HG02588 (cell line): Measurements from ENCODE around the gene PELI1.

ENCODE experiments used
- ATAC-seq: cut with Tn5 transposase; IDR thresholded peaks from one replicate; pipeline ENCODE4 v1.9.1; 2021; ENCODE audit warnings: mild to moderate bottlenecking, moderate library complexity; ENCODE audit not compliant: unreplicated experiment

PELI1 gene

DNA sequence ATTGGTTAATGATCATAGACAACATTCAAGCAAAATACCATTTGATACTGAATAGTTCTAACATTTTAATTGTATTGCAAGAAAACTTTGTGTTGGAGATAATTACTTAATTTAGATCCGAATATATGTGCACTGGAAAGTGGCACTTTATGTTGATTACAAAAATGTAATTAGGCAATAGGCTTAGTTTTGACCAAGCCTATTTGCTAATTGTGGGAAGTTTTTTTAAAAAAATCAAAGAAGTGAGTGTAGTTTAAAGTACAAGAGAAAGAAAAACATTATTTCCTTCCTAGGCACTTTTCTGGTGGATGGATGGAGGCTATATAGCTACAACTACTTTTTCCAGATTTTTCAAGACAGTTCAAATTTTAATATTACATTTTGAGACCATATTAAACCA lies 18.3 kb upstream of the PELI1 start:
- no peak for ATAC-seq

DNA sequence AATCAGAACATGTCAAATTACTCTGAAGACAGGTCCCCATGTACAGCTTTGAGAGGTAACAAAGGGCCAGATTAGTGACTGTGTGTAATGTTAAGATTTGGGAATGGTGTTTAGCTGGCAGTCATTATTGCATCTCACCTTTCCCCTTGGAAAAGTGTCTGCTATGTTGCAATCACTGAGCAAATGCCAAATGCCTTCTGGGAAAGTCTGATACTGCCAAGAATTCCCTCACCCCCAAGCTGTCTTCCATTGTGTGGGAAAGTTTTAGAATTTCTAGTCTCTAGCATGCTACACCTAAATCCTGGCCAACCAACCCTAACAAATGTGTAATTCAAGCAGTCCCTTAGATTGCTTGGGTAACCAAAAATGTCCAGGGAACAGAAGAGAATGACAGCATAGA lies 13.6 kb upstream of the PELI1 start:
- ATAC-seq: no peak

DNA sequence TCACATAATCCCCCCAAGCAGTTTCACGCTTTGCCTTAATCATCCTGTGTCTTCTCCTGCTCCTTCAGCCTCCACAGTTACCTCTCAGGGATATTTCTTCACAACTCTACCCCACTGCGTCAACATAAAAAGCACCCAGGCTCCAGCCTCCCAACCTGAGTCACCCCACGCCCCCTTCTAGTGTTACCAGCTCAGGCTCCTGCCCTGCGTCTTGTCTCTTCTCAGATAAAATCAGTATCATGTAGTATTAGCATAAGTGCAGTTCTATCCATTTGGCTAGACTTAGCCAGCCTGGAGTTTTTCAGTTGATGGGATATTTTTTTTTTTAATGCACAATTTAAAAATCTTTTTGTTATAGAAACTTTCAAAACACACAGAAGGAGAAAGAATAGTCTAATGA lies 9.6 kb upstream of the PELI1 start:
- ATAC-seq: no peak

DNA sequence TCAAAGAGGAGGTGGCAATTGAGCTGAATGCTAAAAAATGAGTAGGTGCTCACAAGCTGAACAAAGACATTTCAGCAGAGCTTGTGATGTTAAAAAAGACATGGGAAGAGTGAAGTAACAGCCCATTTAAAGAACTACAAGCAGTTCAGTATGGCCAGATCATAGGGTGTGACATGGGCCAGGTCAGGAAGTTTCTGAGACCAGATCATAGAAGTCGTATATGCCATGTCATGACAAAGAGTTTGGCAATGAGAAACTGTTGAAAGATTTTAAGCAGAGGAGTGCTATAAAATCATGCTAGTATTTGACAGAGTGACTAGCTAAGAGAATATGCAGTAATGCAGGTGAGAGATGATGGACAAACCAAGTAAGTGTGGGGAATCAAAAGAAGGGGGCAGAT lies 7.3 kb upstream of the PELI1 start:
- ATAC-seq: no peak

DNA sequence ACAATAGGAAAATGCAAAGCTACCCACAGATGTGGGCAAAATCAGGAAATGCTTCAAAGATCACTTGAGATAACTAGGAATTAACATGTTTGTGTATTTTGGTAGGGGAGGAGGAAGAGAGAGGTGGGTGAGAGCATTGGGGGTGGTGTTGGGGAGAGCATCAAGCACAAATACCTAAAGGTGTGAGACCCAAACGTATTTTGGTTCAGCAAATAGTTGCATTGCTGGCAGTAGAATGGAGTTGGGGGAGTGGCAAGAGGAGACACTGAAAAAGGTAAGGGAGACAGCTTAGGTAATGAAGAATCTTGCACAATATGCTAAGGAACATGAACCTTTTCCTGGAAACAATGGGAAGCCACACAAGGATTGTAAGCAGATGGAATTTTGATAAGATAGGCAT lies 1.5 kb upstream of the PELI1 start:
- ATAC-seq: no peak

DNA sequence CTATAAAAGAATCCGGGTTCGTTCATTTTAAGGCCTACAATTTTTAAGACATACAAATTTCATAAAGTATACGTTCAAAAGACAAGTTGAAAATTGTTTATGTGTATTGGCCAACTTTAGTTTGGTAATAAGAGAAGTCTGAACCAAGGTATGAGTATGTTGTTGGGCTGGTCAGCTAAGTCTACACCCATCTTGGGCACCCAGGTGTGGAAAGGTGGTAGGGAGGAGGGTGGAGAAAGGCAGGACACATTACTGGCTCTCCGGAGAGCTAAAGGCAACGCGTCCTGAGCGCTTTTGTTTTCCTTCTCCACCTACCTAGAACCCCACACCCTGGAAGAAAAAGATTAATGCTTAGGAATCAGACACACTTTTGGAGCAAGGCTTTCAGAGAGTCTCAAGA lies 899 bp upstream of the PELI1 start:
- no peak for ATAC-seq

DNA sequence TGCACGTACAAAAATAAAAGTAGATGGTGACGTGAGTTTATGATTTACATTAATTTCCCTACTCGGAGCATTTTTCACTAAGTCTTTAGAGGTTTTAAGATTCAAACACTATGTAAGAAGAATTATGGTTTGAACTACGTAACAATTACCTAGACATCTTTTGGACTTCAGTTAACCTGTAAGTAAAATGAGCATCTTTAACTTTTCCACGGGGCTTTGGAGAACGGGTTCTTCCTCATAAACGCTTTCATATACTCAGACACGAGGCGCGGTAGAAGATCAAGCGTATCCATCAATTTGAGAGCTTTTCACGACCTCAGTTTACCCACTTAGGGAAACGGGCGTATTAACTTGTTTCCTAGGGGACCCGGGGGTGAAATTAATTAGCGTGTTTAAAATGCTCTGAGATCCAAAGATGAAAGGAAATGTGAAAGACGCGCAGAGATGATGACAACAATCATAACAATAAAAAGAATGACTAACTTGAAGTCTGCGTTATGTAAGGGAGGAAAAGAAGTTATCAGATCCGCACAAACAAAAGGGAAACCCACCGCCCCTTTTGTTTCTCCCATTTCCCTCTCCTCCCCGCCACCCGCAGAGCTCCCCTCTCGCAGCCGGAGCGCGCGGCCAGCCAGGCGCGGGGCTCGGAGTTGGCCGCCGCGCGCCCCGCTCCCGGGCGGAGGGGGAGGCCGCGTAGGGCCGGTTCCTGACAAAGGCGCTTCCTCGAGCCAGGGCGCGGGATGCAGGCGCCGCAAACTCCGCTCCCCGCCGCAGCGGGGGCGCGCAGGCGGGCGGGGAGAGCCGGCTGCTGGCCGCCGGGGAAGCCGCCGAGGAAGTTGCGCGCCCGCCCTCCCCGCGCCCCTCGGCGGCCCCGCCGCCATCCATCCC lies 807 bp downstream of the PELI1 start:
- peak; percentile 16 for ATAC-seq

DNA sequence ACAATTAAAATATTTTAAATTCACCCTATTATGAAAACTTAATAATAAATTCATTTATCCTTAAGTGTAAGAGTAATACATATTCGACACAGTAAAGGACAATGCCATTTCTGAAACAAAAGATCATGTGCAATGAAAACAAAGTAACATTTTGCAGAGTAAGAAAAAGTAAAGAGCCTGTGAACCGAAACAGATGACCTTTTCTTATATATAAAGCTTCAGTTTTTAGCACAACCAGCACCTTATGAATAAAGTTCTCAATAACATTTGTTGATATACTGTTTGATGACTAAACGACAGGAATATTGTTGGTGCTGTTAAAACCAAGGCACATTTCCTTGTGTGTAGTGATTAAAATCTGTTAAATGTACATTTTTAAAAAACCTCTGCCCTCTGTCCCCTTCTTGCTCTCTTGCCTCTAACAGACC lies 1.5 kb downstream of the PELI1 start:
- ATAC-seq: no peak

DNA sequence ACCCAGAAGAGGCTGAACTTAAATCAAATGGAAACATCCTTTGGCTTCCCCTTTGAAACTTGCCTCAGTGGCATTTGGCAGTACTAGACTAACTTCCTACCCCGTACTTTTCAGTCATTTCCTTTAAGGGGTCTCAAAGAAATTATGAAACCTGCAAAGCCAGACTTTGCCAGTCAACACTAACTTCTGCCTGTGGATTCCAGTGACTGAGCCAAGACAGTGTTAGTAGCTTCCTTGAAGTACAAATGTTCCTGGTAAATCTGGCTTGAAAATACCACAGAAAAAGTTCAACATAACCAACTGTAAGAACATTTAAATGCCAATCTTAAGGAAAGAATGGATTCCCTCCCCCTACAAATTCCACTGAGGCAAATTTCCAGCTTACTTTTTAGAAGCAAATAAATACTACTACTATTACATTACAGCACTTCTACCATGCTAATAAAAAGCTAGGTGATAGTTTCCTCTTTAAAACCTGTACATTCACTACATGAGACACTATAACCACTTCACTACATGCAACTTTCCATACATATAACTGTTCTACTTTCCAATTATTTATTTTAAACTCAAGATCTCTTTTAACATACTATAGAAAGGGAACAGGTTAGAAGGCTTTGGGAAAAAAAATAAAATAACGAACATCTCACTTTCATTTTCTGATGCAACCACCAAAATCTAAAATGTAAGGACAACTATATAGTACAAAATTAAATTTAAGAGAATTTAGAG lies 2.4 kb downstream of the PELI1 start:
- ATAC-seq: no peak

DNA sequence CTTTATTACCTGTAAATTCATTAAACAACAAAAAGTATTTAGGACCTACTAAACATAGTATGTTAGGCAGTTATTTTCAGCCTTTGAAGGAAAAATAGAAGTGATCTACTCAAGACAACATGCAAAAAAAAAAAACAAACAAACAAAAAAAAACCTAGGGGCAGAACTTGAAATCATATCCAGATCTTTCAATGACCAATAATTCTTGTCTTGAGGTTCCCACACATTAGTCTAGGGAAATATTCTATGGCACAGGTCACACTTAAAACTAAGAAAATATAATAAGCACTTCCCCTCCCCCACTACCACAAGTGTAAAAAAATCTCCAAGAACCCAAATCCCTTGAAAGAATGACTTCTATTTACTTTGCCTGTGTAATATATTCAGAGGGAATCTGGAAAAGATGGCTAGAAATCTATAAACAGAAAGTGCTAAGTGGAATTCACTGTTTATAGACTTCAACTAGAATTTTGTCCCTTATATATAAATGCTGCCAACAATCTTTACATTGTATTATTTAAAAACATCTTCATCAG lies 3.5 kb downstream of the PELI1 start:
- no peak for ATAC-seq

DNA sequence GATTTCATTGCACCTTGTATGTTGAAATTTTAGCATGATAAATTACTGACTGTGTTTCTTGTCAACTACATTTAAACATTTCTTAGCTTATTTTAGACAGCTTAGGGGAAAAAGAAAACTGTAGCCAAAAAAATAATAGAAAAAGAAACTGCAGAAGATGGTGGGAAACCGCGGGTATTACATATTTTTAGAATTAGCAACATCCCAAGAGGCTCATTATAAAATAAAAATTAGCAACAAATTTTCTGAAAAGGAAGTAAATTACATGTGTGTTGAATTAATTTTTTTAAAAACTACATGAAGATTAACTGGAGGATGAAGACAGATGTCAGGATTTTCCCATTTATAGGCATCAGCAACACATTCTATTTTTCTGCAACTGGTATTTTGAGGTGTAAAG lies 4.3 kb downstream of the PELI1 start:
- ATAC-seq: no peak

DNA sequence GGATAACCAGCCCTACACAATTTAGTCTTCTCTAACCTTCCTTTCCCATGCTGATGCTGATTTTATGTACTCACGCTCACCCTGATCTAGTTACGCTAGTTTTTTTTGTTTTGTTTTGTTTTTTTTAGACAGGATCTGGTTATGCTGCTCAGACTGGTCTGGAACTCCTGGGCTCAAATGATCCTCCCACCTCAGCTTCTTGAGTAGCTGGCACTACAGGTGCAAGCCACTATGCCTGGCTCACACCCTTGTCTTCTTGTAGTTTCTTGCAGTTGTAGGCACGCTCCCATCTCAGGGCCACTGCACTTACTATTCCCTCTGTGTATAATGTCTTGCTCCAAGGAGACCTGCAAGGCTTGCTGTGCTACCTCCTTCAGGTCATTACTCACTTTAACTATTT lies 6.2 kb downstream of the PELI1 start:
- ATAC-seq: no peak

DNA sequence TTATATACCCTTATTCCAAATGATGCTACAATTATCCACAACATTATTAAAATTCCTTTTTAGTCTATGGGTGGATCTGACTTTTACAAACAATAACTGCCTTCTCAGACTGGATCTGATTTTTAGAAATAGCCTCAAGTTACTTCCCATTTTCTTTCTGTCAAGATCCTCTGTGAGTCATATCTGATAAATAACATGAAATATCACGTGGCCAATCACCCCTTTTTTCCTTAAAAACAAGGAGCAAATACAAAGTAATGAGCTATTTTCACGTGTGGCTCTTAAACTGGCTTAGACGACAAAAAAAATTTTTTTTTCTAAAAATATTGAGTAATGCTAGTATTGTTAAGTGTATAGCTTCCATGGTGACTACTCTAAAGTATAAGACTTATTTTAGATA lies 6.7 kb downstream of the PELI1 start:
- ATAC-seq: no peak

DNA sequence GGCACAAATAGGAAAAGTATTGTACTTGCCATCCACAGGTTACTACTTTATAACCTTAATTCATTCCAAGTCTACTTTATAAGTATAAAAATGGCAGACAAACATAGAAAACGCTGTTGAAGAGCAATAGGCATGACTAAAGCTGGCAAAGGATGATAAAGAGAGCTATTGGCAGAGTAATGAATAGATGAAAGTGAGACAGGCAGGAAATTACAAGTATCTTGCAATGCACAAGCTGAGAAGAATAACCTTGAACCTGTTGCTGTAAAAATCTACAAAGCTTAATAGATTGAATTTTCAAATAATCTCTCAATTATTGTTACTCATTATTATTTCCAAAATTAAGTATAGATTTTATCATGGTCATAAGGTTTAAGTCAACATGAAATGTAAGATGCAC lies 8.8 kb downstream of the PELI1 start:
- ATAC-seq: no peak

DNA sequence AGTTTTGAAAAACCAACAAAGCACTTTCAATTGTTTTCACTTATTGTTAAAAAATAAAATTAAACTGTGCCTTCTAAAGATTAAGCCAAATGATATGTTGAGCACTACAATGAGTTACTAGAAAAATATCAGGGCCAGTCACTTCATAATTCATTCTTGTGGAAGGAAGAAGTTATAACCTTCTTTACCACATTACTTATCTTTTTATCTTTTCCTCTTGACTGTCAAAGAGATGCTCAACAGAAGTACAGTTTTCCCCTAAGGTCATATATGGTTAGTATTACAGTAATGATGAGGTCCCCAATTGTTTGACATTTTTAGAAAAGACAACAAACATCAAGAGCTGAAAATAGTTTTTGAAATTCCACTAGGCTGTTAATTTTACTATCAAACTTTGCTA lies 9.4 kb downstream of the PELI1 start:
- no peak for ATAC-seq

DNA sequence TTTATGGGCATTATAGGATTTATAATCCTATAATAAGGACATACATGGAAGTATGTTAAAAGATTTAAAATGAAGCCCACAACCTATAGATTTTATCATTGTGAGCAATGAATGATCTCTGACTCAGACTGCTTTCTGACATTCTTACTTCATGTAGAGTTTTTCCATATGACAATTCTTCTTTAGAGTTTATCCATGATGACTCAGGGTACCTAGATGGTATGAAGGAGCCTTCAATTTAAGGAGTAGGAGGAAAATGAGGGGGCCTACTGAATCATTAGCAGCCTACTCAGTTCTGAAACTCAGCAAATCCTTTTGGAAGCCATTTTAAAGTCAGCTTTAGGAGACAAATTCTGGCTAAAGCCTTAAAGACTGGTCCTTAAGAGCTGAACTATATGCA lies 10.4 kb downstream of the PELI1 start:
- ATAC-seq: no peak

DNA sequence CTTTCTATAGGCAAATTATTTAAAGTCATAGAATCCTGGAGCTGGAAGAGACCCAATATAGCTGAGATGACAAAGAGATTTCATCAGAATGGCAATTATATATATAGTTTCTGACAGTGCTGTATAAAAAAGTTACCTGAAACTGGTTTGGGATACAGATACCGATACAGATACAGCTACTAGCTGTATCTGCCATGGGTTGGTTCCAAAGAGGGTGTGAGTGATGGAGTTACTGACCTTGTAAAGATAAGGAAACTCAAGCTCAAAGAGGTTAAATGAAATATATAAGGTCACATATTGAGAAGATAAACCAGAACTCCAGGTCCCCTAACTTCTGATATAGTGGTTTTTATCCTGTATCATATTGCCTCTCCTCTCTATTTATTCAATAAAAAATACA lies 10.9 kb downstream of the PELI1 start:
- no peak for ATAC-seq

DNA sequence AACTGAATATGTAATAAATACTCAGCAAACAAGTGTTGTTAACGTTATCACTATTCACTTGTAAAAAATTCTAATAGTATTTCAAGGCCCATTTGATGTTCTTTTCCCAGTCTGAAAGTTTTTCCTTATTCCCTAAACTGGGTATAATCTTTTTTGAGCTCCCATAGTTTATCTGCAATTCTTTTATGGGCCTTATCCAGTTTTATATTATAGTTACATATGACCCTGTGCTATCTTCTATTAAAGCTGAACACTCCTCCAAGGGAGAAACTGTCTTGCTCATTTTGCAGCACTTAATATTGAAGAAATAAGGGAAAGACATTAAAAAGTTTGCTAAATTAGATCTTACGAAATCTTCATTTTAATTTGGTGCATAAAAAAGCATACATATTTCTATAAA lies 13.9 kb downstream of the PELI1 start:
- ATAC-seq: no peak

DNA sequence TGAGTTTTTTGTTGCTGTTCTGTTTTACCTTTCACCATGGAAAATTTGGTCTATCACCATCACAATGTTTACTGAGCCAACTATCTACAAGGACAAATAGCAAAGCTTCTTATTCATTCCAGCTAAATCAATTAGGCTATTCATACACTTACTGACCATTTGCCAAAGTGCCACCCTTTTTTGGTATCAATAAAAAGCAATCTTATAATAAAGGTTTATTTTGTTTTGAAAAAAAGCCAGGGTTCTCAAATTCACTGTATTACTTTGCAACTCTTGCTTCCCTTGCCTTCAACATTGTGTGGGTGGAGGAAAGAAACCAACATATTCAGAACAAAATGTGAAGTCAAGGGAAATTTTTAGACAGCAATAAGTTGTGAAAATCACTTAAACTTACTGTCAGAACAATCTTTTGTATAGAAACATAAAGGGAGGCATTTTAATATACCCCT lies 15.3 kb downstream of the PELI1 start:
- no peak for ATAC-seq

DNA sequence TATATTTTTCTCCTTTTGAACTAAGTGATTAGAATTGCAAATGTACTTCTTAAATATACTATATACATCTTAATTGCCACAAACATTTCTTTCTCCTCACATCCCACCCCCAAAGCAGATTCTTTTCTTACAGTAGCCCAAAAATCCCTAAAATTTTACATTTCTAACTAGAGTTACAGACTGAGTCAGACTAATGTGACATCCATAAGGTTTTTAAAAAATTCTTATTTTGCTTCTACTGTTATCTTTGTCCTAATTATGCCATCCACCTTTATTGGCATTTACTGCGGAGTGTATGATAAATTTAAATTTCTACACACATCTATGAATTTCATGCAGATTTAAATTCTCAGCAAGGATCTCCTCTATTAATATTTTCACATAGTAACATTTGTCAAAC lies 15.8 kb downstream of the PELI1 start:
- ATAC-seq: no peak

DNA sequence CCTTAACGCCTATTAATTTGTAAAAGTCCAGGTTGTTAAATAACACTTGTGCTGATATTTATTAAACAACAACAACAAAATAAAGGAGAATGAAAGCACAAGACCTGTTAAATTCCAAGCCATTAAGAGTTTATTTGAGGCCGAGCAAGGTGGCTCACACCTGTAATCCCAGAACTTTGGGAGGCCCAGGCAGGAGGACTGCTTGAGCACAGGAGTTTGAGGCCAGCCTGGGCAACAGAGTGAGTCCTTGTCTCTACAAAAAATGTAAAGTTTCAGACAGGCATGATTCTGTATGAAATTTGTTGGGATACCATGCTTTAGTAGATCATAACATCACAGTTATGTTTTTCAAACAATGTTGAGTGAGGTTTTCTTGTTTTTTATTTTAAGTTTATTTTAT lies 17.1 kb downstream of the PELI1 start:
- ATAC-seq: no peak

DNA sequence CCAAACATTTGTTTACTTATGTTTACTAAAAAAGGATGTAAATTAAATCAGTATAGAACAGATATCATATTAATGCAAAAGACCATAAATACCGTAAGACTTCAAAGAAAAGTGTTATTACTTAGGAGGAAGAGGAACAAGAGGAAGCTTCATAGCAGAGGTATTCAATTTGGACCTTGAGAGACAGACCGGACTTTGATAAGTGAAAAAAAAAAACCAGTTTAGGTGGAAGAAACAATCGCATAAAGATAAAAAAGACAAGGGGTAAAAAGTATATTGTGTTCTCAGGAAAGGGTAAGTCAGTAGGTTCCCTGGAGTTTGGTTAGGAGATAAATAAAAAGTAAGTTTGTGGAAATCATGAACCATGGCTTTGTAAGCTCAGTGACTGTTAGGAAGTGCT lies 17.6 kb downstream of the PELI1 start:
- no peak for ATAC-seq
